Astrocyte of the cerebellum (primary cell): Measurements from ENCODE around the gene SHISA9.

Experiments
- DNase-seq: peaks from one replicate; pipeline ENCODE4 v3.0.0-alpha.2; 2011; ENCODE audit warnings: low read depth
- H3K4me3 ChIP-seq: 2 replicates; pipeline ENCODE4 v1.5.1; 2011; ENCODE audit warnings: mild to moderate bottlenecking, low read depth, low read length, moderate library complexity
- in situ Hi-C: cut with HindIII; loops from 2 replicates; pipeline ENCODE4 v1.10.0; 2017; ENCODE audit warnings: low sequenced_read_pairs
- TF ChIP-seq, protein P1 (sequence below): IDR thresholded peaks from 2 replicates; pipeline ENCODE4 v1.5.1; 2012; ENCODE audit warnings: low read length, low read depth, moderate library complexity, mild to moderate bottlenecking; ENCODE audit errors: missing control alignments

SHISA9 gene

DNA sequence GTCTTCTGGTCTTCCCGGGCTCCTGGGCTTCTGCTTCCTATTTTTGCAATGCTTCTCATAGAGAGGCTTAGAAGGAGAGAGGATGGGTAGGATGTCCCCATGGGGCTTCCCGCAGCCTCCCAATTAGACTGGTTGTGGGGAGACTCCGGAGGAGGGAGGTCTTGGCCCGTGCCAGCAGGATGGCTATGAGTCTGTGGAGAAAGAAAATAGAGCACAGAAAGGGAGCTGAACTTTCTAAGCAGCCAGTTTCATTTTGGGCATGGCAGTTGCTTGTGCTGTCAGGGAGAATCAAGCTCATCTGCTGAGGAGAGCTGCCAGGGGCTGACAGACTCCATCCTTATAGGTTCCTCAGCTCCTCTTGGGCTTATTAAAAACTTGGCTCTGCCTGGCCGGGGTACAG is 204.0 kb downstream of the SHISA9 start:
- no peak for DNase-seq
- TF ChIP-seq, protein P1, sequence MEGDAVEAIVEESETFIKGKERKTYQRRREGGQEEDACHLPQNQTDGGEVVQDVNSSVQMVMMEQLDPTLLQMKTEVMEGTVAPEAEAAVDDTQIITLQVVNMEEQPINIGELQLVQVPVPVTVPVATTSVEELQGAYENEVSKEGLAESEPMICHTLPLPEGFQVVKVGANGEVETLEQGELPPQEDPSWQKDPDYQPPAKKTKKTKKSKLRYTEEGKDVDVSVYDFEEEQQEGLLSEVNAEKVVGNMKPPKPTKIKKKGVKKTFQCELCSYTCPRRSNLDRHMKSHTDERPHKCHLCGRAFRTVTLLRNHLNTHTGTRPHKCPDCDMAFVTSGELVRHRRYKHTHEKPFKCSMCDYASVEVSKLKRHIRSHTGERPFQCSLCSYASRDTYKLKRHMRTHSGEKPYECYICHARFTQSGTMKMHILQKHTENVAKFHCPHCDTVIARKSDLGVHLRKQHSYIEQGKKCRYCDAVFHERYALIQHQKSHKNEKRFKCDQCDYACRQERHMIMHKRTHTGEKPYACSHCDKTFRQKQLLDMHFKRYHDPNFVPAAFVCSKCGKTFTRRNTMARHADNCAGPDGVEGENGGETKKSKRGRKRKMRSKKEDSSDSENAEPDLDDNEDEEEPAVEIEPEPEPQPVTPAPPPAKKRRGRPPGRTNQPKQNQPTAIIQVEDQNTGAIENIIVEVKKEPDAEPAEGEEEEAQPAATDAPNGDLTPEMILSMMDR = no peak
- in situ Hi-C loops = no loop called here
- H3K4me3 ChIP-seq = no peak overlapping the region

DNA sequence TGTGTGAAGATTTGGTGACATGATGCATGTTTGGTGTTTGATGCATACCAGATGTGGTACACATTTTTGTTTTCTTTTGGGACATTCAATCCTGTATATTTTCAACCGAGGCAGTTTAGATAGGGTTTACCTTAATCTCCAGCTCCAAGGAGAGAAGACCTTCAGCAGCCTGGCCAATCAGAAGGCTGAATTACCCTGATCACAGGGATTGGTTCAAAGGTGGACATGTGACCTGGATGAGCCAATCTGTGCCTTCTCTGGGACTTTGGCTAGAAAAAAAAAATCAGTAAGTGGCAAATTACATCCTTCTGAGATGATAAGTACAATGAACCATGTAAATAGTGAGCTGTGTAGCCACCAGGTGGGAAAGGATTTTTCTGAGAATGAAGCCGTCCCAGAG is 205.1 kb downstream of the SHISA9 start:
- H3K4me3 ChIP-seq = no peak overlapping the region
- TF ChIP-seq, protein P1 = no peak
- in situ Hi-C loops = no loop called here
- no peak for DNase-seq

DNA sequence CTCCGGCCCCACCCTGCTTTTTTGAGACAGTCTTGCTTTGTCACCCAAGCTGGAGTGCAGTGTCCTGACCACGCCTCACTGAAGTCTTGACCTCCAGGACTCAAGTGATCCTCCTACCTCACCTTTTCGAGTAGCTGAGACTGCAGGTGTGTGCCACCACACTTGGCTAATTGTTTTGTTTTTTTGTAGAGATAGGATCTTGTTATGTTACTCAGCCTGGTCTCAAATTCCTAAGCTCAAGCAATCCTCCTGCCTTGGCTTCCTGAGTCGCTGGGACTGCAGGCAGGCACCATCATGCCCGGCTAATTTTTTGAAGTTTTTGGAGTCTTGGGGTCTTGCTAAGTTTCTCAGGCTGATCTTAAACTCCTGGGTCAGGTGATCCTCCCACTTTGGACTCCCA is 206.7 kb downstream of the SHISA9 start:
- no peak for DNase-seq
- in situ Hi-C loops = no loop called here
- no peak overlapping the region for H3K4me3 ChIP-seq
- TF ChIP-seq, protein P1 = no peak

DNA sequence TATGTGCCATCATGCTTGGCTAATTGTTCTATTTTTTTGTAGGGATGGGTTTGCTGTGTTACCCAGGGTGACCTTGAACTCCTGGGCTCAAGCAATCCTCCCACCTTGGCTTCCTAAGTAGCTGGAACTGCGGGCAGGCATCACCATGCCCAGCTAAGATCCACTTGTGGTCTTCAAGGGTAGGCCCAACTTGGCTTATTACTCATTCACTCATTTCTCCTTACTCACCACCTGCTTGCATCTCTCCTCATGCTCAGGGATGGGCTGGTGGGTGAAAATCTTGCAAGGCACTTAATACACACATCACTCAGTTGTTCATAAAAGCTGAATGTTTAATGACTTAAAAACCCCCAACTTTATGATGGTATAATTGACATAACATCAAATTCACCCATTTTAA is 207.8 kb downstream of the SHISA9 start:
- H3K4me3 ChIP-seq = no peak overlapping the region
- in situ Hi-C loops = no loop called here
- TF ChIP-seq, protein P1 = no peak
- DNase-seq = no peak

DNA sequence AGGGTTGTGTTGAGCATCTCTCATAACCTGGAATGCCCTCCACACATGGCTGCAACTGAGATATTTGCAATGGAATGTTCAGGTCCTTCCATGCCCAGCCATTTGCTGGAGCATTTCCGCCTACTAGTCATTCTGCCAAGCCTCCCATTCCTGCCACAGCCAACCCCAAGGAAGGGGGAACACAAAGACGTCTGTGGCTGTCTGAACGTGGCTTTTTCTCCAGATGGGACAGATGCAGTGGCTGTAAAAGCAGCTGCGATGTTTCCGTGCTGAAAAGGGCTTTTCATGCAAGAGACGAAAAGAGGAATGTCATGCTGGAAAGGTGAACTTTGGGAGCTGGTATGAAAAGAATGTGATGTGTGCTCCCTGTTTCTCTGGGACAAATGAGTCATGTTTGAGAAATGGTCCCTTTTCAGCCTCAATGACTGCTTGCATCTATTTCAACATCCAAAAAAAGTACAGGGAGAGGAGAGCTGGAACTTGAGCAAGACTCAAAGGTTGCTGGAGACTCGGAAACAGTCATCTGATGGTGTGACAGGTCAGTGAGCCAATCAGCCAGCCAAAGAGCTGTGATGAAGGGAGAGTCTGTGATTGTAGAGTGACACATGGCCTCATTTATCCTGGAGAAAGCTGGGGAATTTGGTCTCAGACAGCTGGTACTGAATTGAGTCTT is 208.9 kb downstream of the SHISA9 start:
- in situ Hi-C loops = no loop called here
- no peak overlapping the region for H3K4me3 ChIP-seq
- peak; percentile 61 for DNase-seq
- TF ChIP-seq, protein P1 = no peak

DNA sequence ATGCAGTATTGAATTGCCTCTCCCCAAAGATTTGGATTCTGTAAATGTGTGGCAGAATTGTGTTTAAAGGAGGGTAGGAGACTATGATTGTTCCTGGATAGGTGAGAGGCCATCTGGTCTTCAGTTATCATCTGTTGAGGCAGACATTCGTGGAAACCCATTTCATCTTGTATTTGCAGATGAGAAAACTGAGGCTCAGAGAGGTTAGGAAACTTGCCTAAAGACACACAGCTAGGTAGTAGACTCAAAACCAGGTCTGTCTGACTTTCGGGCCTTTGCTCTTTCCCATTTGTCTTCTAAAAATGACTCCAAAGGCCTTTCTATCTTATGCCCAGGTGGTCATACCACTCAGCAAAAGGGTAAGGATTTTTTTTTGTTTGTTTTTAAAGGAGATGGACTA is 210.3 kb downstream of the SHISA9 start:
- in situ Hi-C loops = no loop called here
- no peak overlapping the region for H3K4me3 ChIP-seq
- no peak for DNase-seq
- TF ChIP-seq, protein P1 = no peak
